T-cell (primary cell): ENCODE data around the gene NOC3L. TPM values are rescaled to one million over a fixed set of nuclear protein-coding genes. Genes with fewer than 3 reads are reported as not detected.

Source experiments
- ATAC-seq, 4 experiments: fragments of 200-7000 bp in 3 of 4; fragments of 150-1000 bp in 1 of 4; cut with Tn5 transposase; replicated peaks in 1 of 4; 1 replicate in 3 of 4; 2 replicates in 1 of 4; pipeline ENCODE4 v1.10.0; 2021; ENCODE audit warnings: moderate library complexity in 3 of 4, mild to moderate bottlenecking in 2 of 4, moderate number of reproducible peaks in 1 of 4
- CTCF ChIA-PET, 2 donors: fragments of 300-600 bp; sonication (Branson Sonifier 250); formaldehyde crosslinking; loops; one replicate each; lab custom pipeline; 2022; ENCODE audit warnings: antibody characterized with exemption in 2 of 2; lab: Charles Lee
- POLR2A ChIA-PET, 2 donors: fragments of 300-600 bp; sonication (Branson Sonifier 250); formaldehyde crosslinking; loops; one replicate each; lab custom pipeline; 2022; ENCODE audit warnings: antibody characterized with exemption in 2 of 2; lab: Charles Lee
- DNase-seq, 35 experiments: peaks; one replicate each; pipeline versions ENCODE4 v3.0.0 to v3.0.0-alpha.2; 2013 to 2023
- H3K27ac ChIP-seq: one replicate; pipeline ENCODE4 v1.5.1; 2013; ENCODE audit warnings: low read length
- H3K27me3 ChIP-seq, 2 experiments: replicated peaks in 1 of 2; 1 replicate in 1 of 2; 2 replicates in 1 of 2; pipeline versions ENCODE4 v1.6.1 to v1.7.0; 2013; ENCODE audit warnings: low read length in 1 of 2, mixed read lengths in 1 of 2; ENCODE audit not compliant: control insufficient read depth in 2 of 2, insufficient read depth in 2 of 2; ENCODE audit errors: extremely low read depth in 1 of 2
- H3K36me3 ChIP-seq, 2 donors: 1 replicate in 1 of 2; 2 replicates in 1 of 2; pipeline versions ENCODE4 v1.6.1 to v1.7.0; 2013; ENCODE audit warnings: low read length in 1 of 2; ENCODE audit not compliant: control insufficient read depth in 2 of 2, insufficient read depth in 1 of 2; ENCODE audit errors: extremely low read depth in 1 of 2
- H3K4me1 ChIP-seq, 2 experiments: 1 replicate in 1 of 2; 2 replicates in 1 of 2; pipeline versions ENCODE4 v1.6.1 to v1.7.0; 2013; ENCODE audit warnings: low read length in 2 of 2, mixed read lengths in 1 of 2; ENCODE audit not compliant: insufficient read depth in 2 of 2, control insufficient read depth in 1 of 2; ENCODE audit errors: extremely low read depth in 1 of 2
- H3K4me3 ChIP-seq, 2 donors: 1 replicate in 1 of 2; 2 replicates in 1 of 2; pipeline versions ENCODE4 v1.5.1 to v1.7.0; 2013; ENCODE audit warnings: mild to moderate bottlenecking in 2 of 2, low read length in 1 of 2, moderate library complexity in 1 of 2; ENCODE audit not compliant: control insufficient read depth in 1 of 2; ENCODE audit errors: extremely low read depth in 1 of 2
- H3K9me3 ChIP-seq: 2 replicates; pipeline ENCODE4 v1.7.0; 2013
- H3K27ac Mint-ChIP-seq, 2 donors: one replicate each; pipeline ENCODE4 v1.8.0; 2020 to 2021; ENCODE audit warnings: mild to moderate bottlenecking in 2 of 2, mixed read lengths in 2 of 2
- H3K27me3 Mint-ChIP-seq, 2 donors: one replicate each; pipeline ENCODE4 v1.8.0; 2021 to 2022; ENCODE audit warnings: mixed read lengths in 2 of 2
- H3K36me3 Mint-ChIP-seq: one replicate; pipeline ENCODE4 v1.8.0; 2021; ENCODE audit warnings: mixed read lengths
- H3K4me1 Mint-ChIP-seq, 3 donors: one replicate each; pipeline ENCODE4 v1.8.0; 2020 to 2022; ENCODE audit warnings: mixed read lengths in 3 of 3, mild to moderate bottlenecking in 1 of 3
- H3K4me3 Mint-ChIP-seq, 3 donors: one replicate each; pipeline ENCODE4 v1.8.0; 2020 to 2022; ENCODE audit warnings: mild to moderate bottlenecking in 3 of 3, mixed read lengths in 3 of 3, moderate library complexity in 3 of 3
- H3K9me3 Mint-ChIP-seq, 3 donors: one replicate each; pipeline ENCODE4 v1.8.0; 2020 to 2022; ENCODE audit warnings: mixed read lengths in 3 of 3
- WGBS: methylation state at CpG from one replicate; pipeline ENCODE4 v1.1.5; 2013; ENCODE audit warnings: missing lambda C conversion rate; ENCODE audit not compliant: insufficient coverage; 5-methylcytosine and 5-hydroxymethylcytosine counted together
- total RNA-seq, 35 experiments: library from RNA in 6 of 35; stranded (reverse) in 6 of 35; fragments of 120-200 nt in 1 of 35; gene quantifications; one replicate each; pipeline versions ENCODE4 v1.2.1 to v1.2.4 and lab custom pipeline; 2013 to 2026

NOC3L gene
- total RNA-seq, 5 donors from 2014 or later (not counting 1 experiment from before 2014, with no cell fraction given) = 16.8 to 27.5 (median 19.6) TPM

DNA sequence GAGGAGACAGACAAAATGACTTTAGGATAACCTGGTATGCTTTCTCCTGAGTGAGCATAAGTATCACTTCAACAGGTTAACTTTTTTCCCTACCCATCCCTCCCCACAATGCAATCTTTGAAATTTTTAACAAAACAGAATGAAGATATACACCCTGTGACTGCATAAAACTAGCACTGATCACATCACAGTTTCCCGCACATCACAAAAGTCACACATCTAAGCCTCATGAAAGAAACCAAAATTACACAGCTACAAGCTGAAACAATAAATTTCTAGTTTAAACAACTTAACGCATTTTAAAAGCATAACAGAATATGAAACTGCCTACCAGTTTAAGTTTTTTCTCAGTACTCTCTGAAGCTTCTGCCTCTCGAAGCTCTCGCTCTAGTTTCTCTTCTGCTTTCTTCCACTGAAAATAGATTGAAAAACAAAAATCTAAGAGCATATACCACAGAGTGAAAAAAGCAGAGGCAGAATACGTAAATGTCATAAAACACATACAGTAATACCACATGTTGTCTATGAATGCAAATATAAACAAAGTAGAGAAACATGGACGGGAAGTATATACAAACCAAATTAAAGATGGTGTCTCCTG lies 18.1 kb downstream of the NOC3L start:
- no peaks in the 10 kb centered on the region for H3K4me1 ChIP-seq
- POLR2A ChIA-PET = no interaction called here
- H3K36me3 ChIP-seq = peaks cover 0 to 65% of the 10 kb centered on the region in 2 donors
- Mint-ChIP-seq H3K4me1 (peaks cover 0 to 4% (median 0%) of the 10 kb centered on the region in 3 donors), H3K27me3 (no peaks in the 10 kb centered on the region), H3K9me3 (no peaks in the 10 kb centered on the region), H3K36me3 (peaks cover 53% of the 10 kb centered on the region), H3K27ac (no peak overlapping the region), H3K4me3 (no peak overlapping the region)
- no peak overlapping the region for H3K27ac ChIP-seq
- CTCF ChIA-PET = no interaction called here
- WGBS = 75% methylated on average over 2 of the region's 6 CpGs
- no peak for ATAC-seq
- no peaks in the 10 kb centered on the region for H3K9me3 ChIP-seq
- H3K27me3 ChIP-seq = no peaks in the 10 kb centered on the region
- no peak overlapping the region for H3K4me3 ChIP-seq
- no peak for DNase-seq

DNA sequence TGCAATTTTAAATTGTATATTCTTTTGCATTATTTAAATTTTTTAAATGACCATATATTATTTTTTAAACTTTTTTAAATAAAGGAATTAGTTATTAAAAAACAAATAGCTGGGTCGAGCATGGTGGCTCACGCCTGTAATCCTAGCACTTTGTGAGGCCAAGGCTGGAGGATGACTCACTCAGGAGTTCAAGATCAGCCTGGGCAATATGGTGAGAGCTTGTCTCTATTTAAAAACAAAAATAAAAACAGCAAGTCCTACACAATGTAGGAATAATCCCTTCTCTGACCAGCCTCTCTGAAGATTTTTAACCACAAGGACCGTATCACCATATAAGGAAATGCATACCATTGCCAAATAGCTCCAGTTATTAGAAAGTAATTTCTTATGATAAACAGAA lies 19.6 kb downstream of the NOC3L start:
- no peak overlapping the region for H3K27ac ChIP-seq
- H3K9me3 Mint-ChIP-seq = no peaks in the 10 kb centered on the region
- ATAC-seq = no peak
- ChIA-PET POLR2A (interaction anchor here in 1 of 2 donors (0.6 kb wide), 1 partner anchor 12 kb away, joined by 3 read pairs; no protein-coding TSS in a partner anchor), CTCF (interaction anchor here (0.7 to 2.0 kb wide), 4 partner anchors 10 to 23 kb away, joined by 3 to 5 read pairs (median 4); no protein-coding TSS in a partner anchor)
- no peak overlapping the region for H3K27ac Mint-ChIP-seq
- peaks cover 60% of the 10 kb centered on the region for H3K36me3 Mint-ChIP-seq
- peaks cover 0 to 4% (median 0%) of the 10 kb centered on the region in 3 donors for H3K4me1 Mint-ChIP-seq
- WGBS = no CpG with 5 or more reads among the region's 3 CpGs
- no peaks in the 10 kb centered on the region for H3K4me1 ChIP-seq
- no peaks in the 10 kb centered on the region for H3K9me3 ChIP-seq
- no peak for DNase-seq
- H3K36me3 ChIP-seq = peaks cover 0 to 66% of the 10 kb centered on the region in 2 donors
- H3K27me3 ChIP-seq = no peaks in the 10 kb centered on the region
- no peak overlapping the region for H3K4me3 ChIP-seq
- no peak overlapping the region for H3K4me3 Mint-ChIP-seq
- no peaks in the 10 kb centered on the region for H3K27me3 Mint-ChIP-seq

- CTCF ChIA-PET = interaction anchor here in 1 of 2 donors (0.7 kb wide), 1 partner anchor 20 kb away, joined by 3 read pairs; no protein-coding TSS in a partner anchor
- H3K27me3 Mint-ChIP-seq = no peaks in the 10 kb centered on the region
- no peak overlapping the region for H3K4me3 Mint-ChIP-seq
These were observed 27.9 kb downstream of the NOC3L start for GRCh38 chr10:94334857-94335256.

GRCh38 chr10:94333051-94333450 lies 29.7 kb downstream of the NOC3L start:
- Histone ChIP-seq H3K27me3 (no peaks in the 10 kb centered on the region), H3K4me1 (no peaks in the 10 kb centered on the region), H3K4me3 (no peak overlapping the region), H3K36me3 (peaks cover 4 to 74% of the 10 kb centered on the region in 2 donors), H3K27ac (no peak overlapping the region), H3K9me3 (no peaks in the 10 kb centered on the region)
- no CpG with 5 or more reads among the region's 2 CpGs for WGBS
- Mint-ChIP-seq H3K27me3 (no peaks in the 10 kb centered on the region), H3K36me3 (peaks cover 62% of the 10 kb centered on the region), H3K4me1 (no peaks in the 10 kb centered on the region), H3K27ac (no peak overlapping the region), H3K4me3 (no peak overlapping the region), H3K9me3 (no peaks in the 10 kb centered on the region)
- ChIA-PET POLR2A (interaction anchor here in 1 of 2 donors (0.6 kb wide), 1 partner anchor 24 kb away, joined by 4 read pairs; no protein-coding TSS in a partner anchor), CTCF (interaction anchor here (0.8 to 2.2 kb wide), 5 partner anchors 9 to 13 kb away, joined by 3 to 18 read pairs (median 4); no protein-coding TSS in a partner anchor)
- ATAC-seq (no peak), DNase-seq (no peak)

More at GRCh38 chr10:94334857-94335256, 27.9 kb downstream of the NOC3L start:
- DNase-seq = no peak
- peaks cover 71% of the 10 kb centered on the region for H3K36me3 Mint-ChIP-seq
- Histone ChIP-seq H3K36me3 (peaks cover 4 to 82% of the 10 kb centered on the region in 2 donors), H3K4me1 (no peaks in the 10 kb centered on the region), H3K9me3 (no peaks in the 10 kb centered on the region), H3K27me3 (no peaks in the 10 kb centered on the region), H3K27ac (no peak overlapping the region), H3K4me3 (no peak overlapping the region)
- 94% methylated on average over 2 of the region's 3 CpGs for WGBS
- no peak overlapping the region for H3K27ac Mint-ChIP-seq
- no peaks in the 10 kb centered on the region for H3K4me1 Mint-ChIP-seq
- no peaks in the 10 kb centered on the region for H3K9me3 Mint-ChIP-seq
- no peak for ATAC-seq
- POLR2A ChIA-PET = no interaction called here

GRCh38 chr10:94328613-94329012 lies 34.1 kb downstream of the NOC3L start:
- H3K4me3 Mint-ChIP-seq = no peak overlapping the region
- Histone ChIP-seq H3K27me3 (no peaks in the 10 kb centered on the region), H3K4me1 (no peaks in the 10 kb centered on the region), H3K4me3 (no peak overlapping the region), H3K36me3 (peaks cover 2 to 46% of the 10 kb centered on the region in 2 donors), H3K9me3 (no peaks in the 10 kb centered on the region), H3K27ac (no peak overlapping the region)
- peaks cover 42% of the 10 kb centered on the region for H3K36me3 Mint-ChIP-seq
- no CpG with 5 or more reads among the region's 3 CpGs for WGBS
- ATAC-seq (no peak), DNase-seq (no peak)
- no peaks in the 10 kb centered on the region for H3K4me1 Mint-ChIP-seq
- POLR2A ChIA-PET = no interaction called here
- no peak overlapping the region for H3K27ac Mint-ChIP-seq
- no peaks in the 10 kb centered on the region for H3K27me3 Mint-ChIP-seq
- H3K9me3 Mint-ChIP-seq = no peaks in the 10 kb centered on the region
- CTCF ChIA-PET = interaction anchor here in 1 of 2 donors (1.1 to 1.2 kb wide), 2 partner anchors 8 to 13 kb away, joined by 3 to 4 read pairs; no protein-coding TSS in a partner anchor

DNA sequence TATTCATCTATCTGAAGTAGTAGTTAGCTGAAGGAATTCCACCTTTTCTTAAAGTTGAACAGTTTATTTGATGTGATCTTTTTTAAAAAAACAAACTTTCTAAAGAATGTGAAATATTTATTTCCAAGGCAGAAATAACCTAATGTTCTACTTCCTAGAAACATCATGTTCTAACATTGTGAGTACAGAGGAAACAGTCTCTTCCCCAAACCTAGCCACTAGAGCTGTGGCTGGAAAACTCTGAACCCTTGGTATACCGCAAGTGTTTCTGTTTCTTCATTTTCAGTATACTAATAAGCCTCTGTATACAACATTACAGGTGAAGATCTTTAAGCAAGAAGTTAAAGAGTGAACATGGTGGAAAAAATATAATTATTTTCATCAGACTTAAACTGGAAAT lies 35.1 kb downstream of the NOC3L start:
- peaks cover 2 to 41% of the 10 kb centered on the region in 2 donors for H3K36me3 ChIP-seq
- no peaks in the 10 kb centered on the region for H3K9me3 ChIP-seq
- H3K27ac ChIP-seq = no peak overlapping the region
- ChIA-PET POLR2A (no interaction called here), CTCF (interaction anchor here in 1 of 2 donors (0.7 kb wide), 1 partner anchor 15 kb away, joined by 3 read pairs; no protein-coding TSS in a partner anchor)
- H3K4me1 Mint-ChIP-seq = no peaks in the 10 kb centered on the region
- H3K27ac Mint-ChIP-seq = no peak overlapping the region
- H3K4me3 ChIP-seq = no peak overlapping the region
- H3K27me3 ChIP-seq = no peaks in the 10 kb centered on the region
- no peak for DNase-seq
- H3K36me3 Mint-ChIP-seq = peaks cover 39% of the 10 kb centered on the region
- no peak for ATAC-seq
- H3K4me1 ChIP-seq = no peaks in the 10 kb centered on the region
- no CpG with 5 or more reads among the region's 1 CpG for WGBS
- no peaks in the 10 kb centered on the region for H3K27me3 Mint-ChIP-seq
- no peak overlapping the region for H3K4me3 Mint-ChIP-seq
- no peaks in the 10 kb centered on the region for H3K9me3 Mint-ChIP-seq
